Esophagus muscularis mucosa (tissue), 4 donors: ENCODE data around the gene TUB.

Source experiments
- CTCF ChIP-seq, 3 experiments: fragments of 200-600 bp in 2 of 3; fragments of 450-650 bp in 1 of 3; sonication (generic) in 2 of 3; IDR thresholded peaks; one replicate each; pipeline ENCODE4 v1.5.1; 2017 to 2019; ENCODE audit warnings: antibody characterized with exemption in 3 of 3, mild to moderate bottlenecking in 2 of 3, moderate library complexity in 1 of 3
- EP300 ChIP-seq: sonication (generic); formaldehyde crosslinking; IDR thresholded peaks from one replicate; pipeline ENCODE4 v1.6.1; 2017; ENCODE audit warnings: antibody characterized with exemption
- POLR2A ChIP-seq: fragments of 450-650 bp; IDR thresholded peaks from one replicate; pipeline ENCODE4 v1.6.1; 2017; ENCODE audit warnings: antibody characterized with exemption, moderate library complexity, mild to moderate bottlenecking, low read depth
- POLR2AphosphoS5 ChIP-seq, 2 donors: sonication (generic); formaldehyde crosslinking; IDR thresholded peaks; one replicate each; pipeline ENCODE4 v1.6.1; 2017; ENCODE audit warnings: antibody characterized with exemption in 2 of 2

- no peak for TF ChIP-seq CTCF (IDR thresholded peaks at IDR 0.05)
- no peak for TF ChIP-seq POLR2A
- TF ChIP-seq EP300: no peak
- TF ChIP-seq POLR2AphosphoS5 (IDR thresholded peaks at IDR 0.05): no peak
Measured at GRCh38 chr11:8079111-8079675, 1.8 kb upstream of the TUB start.
